ENCODE measurements around the gene PTPN20.

The PTPN20 gene

GRCh38 chr10:47047577-47048525 is 136.6 kb downstream of the PTPN20 start:
- DNase-seq (ENCODE audit: low read depth in 2 of 2) = peak; percentile 59 to 63

DNA sequence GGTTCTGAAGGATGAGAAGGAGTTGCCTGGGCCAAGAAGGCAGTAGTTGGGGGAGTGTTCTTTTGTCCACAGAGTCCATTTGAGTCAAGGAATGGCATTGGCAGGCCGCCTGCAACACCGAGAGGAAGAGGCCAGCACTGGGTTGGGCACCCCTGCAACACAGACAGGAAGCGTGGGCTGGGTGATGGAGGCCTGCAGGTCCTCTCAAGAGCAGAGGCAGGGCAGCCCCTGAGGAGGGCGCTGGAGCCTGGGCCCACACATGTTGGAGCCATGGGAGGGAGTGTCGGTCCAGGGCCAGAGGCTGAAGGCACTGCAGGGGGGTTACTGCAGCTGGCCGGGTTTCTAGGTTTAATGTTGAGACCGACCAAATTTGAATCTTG is 137.3 kb downstream of the PTPN20 start:
- peak in 1 of 2 donors; percentile 4 for DNase-seq (ENCODE audit: low read depth in 2 of 2)

DNA sequence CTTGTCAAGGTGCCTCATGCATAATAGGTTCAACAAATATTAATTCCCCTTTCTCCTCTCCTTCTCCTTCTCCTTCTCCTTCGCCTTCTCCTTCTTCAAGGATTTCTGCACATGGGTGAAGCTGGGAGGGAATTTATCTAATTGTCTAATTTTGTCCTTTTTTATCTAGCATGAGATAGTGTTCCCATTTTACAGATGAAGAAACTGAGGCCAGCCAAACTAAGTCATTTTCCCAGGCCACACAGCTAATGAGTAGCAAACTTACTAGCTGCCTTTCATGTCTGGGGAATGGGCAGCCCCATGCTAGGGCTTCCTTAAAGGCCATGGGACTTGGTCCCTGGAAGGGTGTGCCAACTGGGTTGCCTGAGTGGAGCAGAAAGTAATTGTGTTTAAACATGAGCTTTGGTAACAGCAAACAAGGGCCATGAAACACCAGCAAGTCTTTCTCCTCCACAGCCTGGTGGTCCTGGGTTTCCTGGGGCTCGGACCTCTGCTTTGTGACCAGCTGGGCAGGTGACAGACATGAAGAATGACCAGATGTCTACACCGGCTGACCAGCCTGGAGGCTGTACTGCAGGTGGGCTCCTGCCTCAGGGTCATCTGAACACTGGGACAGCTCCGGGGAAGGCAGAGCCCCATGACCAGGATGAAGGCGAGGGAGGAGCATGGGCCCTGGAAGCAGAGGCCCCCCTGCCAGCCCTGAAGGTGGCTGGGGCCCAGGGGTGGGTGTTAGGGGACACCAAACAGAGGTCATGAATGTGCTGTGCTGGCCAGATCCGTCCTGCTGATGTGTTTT is 138.0 kb downstream of the PTPN20 start:
- DNase-seq (ENCODE audit: low read depth in 2 of 2) = no peak

GRCh38 chr10:47049906-47050305 is 138.7 kb downstream of the PTPN20 start:
- DNase-seq (ENCODE audit: low read depth in 2 of 2) = no peak

- DNase-seq (ENCODE audit: low read depth in 2 of 2) = no peak
Observed at GRCh38 chr10:47050618-47051455, 139.6 kb downstream of the PTPN20 start.

DNA sequence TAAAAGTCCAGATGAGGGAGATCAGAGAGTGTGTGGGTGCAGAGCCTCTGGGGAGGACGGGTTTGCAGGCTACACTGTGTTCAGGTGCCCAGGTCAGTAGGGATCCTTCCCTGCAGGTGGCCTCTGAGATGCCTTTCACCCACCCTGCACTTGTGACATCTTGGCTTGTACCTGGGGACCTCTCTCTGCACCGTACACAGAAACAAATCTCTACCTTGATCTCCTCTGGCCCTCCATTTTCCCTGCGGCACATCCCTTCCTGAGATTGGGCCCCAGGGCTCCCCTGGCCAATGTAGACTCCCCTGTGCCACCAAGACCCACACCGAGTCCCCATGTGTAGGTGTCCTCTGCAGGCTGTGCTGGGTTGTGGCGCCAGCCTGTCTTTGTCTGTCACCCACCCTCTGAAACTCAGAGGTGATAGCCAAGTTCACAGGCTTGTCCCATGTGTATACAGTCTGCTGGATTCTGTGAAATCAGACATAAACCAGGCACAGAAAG is 140.6 kb downstream of the PTPN20 start:
- no peak for DNase-seq (ENCODE audit: low read depth in 2 of 2)
